Measurements from ENCODE around the gene FBXW9.
"Not testable (repeated sequence)": the region's sequence is repeated elsewhere in the genome, so short reads cannot be mapped to it uniquely, and the experiment has no call there.

Gene FBXW9

GRCh38 chr19:12715929-12716328 is 19.5 kb upstream of the FBXW9 start:
- in situ Hi-C loops (cut with MboI; ENCODE audit: low sequenced_read_pairs), result no loop called here

GRCh38 chr19:12715102-12715501 is 18.7 kb upstream of the FBXW9 start:
- in situ Hi-C loops (cut with MboI; ENCODE audit: low sequenced_read_pairs), result no loop called here

- in situ Hi-C loops (cut with MboI; ENCODE audit: low sequenced_read_pairs), result not testable (repeated sequence)
Observed at GRCh38 chr19:12713304-12713703, 16.9 kb upstream of the FBXW9 start.

- in situ Hi-C loops (cut with MboI; ENCODE audit: low sequenced_read_pairs), result not testable (repeated sequence)
Observed at GRCh38 chr19:12712077-12712476, 15.6 kb upstream of the FBXW9 start.

GRCh38 chr19:12711187-12711586 is 14.8 kb upstream of the FBXW9 start:
- in situ Hi-C loops (cut with MboI; ENCODE audit: low sequenced_read_pairs), result no loop called here

- in situ Hi-C loops (cut with MboI; ENCODE audit: low sequenced_read_pairs), result no loop called here
Observed at GRCh38 chr19:12708641-12709040, 12.2 kb upstream of the FBXW9 start.

GRCh38 chr19:12706332-12706718 is 9.9 kb upstream of the FBXW9 start:
- in situ Hi-C loops (cut with MboI; ENCODE audit: low sequenced_read_pairs), result no loop called here

- in situ Hi-C loops (cut with MboI; ENCODE audit: low sequenced_read_pairs), result no loop called here
Observed at GRCh38 chr19:12705654-12706331, 9.4 kb upstream of the FBXW9 start.

GRCh38 chr19:12705169-12705568 is 8.7 kb upstream of the FBXW9 start:
- in situ Hi-C loops (cut with MboI; ENCODE audit: low sequenced_read_pairs), result no loop called here

- in situ Hi-C loops (cut with MboI; ENCODE audit: low sequenced_read_pairs), result no loop called here
Observed at GRCh38 chr19:12703046-12703445, 6.6 kb upstream of the FBXW9 start.

- in situ Hi-C loops (cut with MboI; ENCODE audit: low sequenced_read_pairs), result no loop called here
Observed at GRCh38 chr19:12701596-12702282, 5.3 kb upstream of the FBXW9 start.

- in situ Hi-C loops (cut with MboI; ENCODE audit: low sequenced_read_pairs), result no loop called here
Observed at GRCh38 chr19:12698138-12698537, 1.7 kb upstream of the FBXW9 start.

- in situ Hi-C loops (cut with MboI; ENCODE audit: low sequenced_read_pairs), result not testable (repeated sequence)
Observed at GRCh38 chr19:12697425-12697824, 994 bp upstream of the FBXW9 start.

GRCh38 chr19:12695997-12696365 is 450 bp downstream of the FBXW9 start:
- in situ Hi-C loops (cut with MboI; ENCODE audit: low sequenced_read_pairs), result no loop called here

- in situ Hi-C loops (cut with MboI; ENCODE audit: low sequenced_read_pairs), result no loop called here
Observed at GRCh38 chr19:12695514-12695913, 917 bp downstream of the FBXW9 start.

- in situ Hi-C loops (cut with MboI; ENCODE audit: low sequenced_read_pairs), result no loop called here
Observed at GRCh38 chr19:12695096-12695495, 1.3 kb downstream of the FBXW9 start.

GRCh38 chr19:12694641-12695040 is 1.8 kb downstream of the FBXW9 start:
- in situ Hi-C loops (cut with MboI; ENCODE audit: low sequenced_read_pairs), result no loop called here

- in situ Hi-C loops (cut with MboI; ENCODE audit: low sequenced_read_pairs), result no loop called here
Observed at GRCh38 chr19:12692960-12693359, 3.5 kb downstream of the FBXW9 start.

GRCh38 chr19:12689581-12690216 is 6.7 kb downstream of the FBXW9 start:
- in situ Hi-C loops (cut with MboI; ENCODE audit: low sequenced_read_pairs), result no loop called here

GRCh38 chr19:12689012-12689411 is 7.4 kb downstream of the FBXW9 start:
- in situ Hi-C loops (cut with MboI; ENCODE audit: low sequenced_read_pairs), result no loop called here

- in situ Hi-C loops (cut with MboI; ENCODE audit: low sequenced_read_pairs), result no loop called here
Observed at GRCh38 chr19:12687496-12688196, 8.8 kb downstream of the FBXW9 start, which contains the start of gene GNG14. TSS of gene GNG14 (plus strand) at chr19:12687998. CDS start at chr19:12688049, 51 bp downstream.

Measured in HL-60/S4 (cell line).